Measurements from ENCODE around the gene DCP1B. TPM values are rescaled to one million over a fixed set of nuclear protein-coding genes. Genes with fewer than 3 reads are reported as not detected.

The DCP1B gene
- total RNA-seq (10 to 100 TPM; 11.1 to 20.8 (median 16.9) TPM), polyA plus RNA-seq (1 to 10 TPM; 5.5 to 7.6 (median 6.1) TPM)
- long read RNA-seq, donor 1, partial matches to known transcripts, result 7 of 11 reads
- long read RNA-seq, donor 1, other reads (novel, unspliced or antisense), result 0 of 11 reads
- long read RNA-seq, donor 2, partial matches to known transcripts, result 5 of 10 reads
- long read RNA-seq, donor 2, other reads (novel, unspliced or antisense), result 0 of 10 reads

GRCh38 chr12:2004113-2004929 is at the start of gene DCP1B:
Gene DCP1B, minus strand, starts transcription at chr12:2004457. Its CDS starts 26 bp downstream, at chr12:2004431.
- peaks cover 17 to 50% (median 31%) of the 10 kb centered on the region in 6 donors for H3K4me1 ChIP-seq
- DNase-seq, result peak; percentile 99
- H3K27ac ChIP-seq, result peak within 1 kb of the TSS; percentile 83 to 95 (median 91)
- H3K36me3 ChIP-seq, result no peaks in the 10 kb centered on the region
- TF ChIP-seq CTCF (IDR thresholded peaks at IDR 0.05 in 8 of 11, conservative IDR thresholded peaks at IDR 0.05 in 3 of 11) (peak in 2 of 11 experiments; percentile 15 to 23), POLR2A (IDR thresholded peaks at IDR 0.05) (no peak), POLR2AphosphoS5 (IDR thresholded peaks at IDR 0.05) (peak; percentile 89 to 94 (median 93))
- intact Hi-C loops (cut with DNase I; ENCODE audit: low total_unique reads), result no loop called here
- no peaks in the 10 kb centered on the region for H3K27me3 ChIP-seq (replicated peaks in 1 of 7)
- no peaks in the 10 kb centered on the region for H3K9me3 ChIP-seq
- WGBS, 5 donors, result 4 to 7% (median 5%) methylated on average over 37 to 55 of the region's 55 CpGs
- H3K4me3 ChIP-seq, result peak within 1 kb of the TSS; percentile 69 to 90 (median 84)

GRCh38 chr12:2053691-2054090 is 49.4 kb upstream of the DCP1B start:
- Histone ChIP-seq H3K9me3 (no peaks in the 10 kb centered on the region), H3K36me3 (no peaks in the 10 kb centered on the region), H3K27me3 (replicated peaks in 1 of 7) (peaks cover 0 to 68% (median 29%) of the 10 kb centered on the region in 7 donors), H3K4me1 (peaks cover 2 to 55% (median 19%) of the 10 kb centered on the region in 6 donors), H3K27ac (peak overlapping the region in 7 of 8 donors; percentile 36 to 80 (median 72)), H3K4me3 (peak overlapping the region in 7 of 8 donors; percentile 36 to 75 (median 53))
- intact Hi-C loops (cut with DNase I; ENCODE audit: low total_unique reads), result loop anchor here (10.0 kb wide), 2 partner anchors 231 to 531 kb away; no protein-coding TSS in a partner anchor
- TF ChIP-seq CTCF (IDR thresholded peaks at IDR 0.05 in 8 of 11, conservative IDR thresholded peaks at IDR 0.05 in 3 of 11) (no peak), POLR2A (IDR thresholded peaks at IDR 0.05) (no peak), POLR2AphosphoS5 (IDR thresholded peaks at IDR 0.05) (peak in 1 of 3 donors; percentile 29)
- no peak for DNase-seq
- WGBS, 5 donors, result 1 to 2% (median 1%) methylated on average over 30 to 60 of the region's 60 CpGs

DNA sequence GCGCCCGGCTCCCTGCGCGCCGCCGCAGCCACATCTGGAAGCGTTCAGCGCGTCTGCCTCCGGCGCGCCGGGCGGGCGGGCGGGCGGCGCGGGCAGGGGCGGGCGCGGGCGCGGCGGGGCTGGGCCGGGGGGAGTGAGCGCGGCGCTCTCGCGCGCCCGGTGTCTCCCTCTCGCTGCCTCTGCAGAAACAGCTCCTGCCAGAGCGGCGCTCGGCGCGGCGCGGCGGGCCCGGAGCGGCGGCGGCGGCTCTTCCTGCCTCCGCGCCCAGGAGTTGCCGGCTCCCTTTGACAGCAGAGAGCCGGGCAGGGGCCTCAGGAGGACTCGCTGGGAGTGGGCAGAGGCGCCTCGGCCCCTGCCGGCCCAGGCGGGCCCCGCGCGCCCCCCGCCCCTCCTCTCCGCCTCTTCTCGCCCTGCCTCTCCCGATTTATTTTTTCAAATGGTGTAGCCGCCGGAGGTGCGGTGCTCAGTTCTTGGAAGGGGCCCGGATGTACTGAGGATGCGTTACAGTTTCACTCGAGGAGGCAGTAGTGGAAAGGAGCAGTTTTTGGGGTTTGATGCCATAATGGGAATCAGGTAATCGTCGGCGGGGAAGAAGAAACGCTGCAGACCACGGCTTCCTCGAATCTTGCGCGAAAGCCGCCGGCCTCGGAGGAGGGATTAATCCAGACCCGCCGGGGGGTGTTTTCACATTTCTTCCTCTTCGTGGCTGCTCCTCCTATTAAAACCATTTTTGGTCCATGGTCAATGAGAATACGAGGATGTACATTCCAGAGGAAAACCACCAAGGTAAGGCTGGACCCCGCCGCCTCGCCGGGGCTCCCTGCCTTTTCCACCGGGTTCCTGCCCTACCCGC is 48.8 kb upstream of the DCP1B start, which contains the start of gene CACNA1C:
Gene CACNA1C, plus strand, starts transcription at position 162 of the 853 bp plus-strand sequence. Its CDS starts 576 bp downstream, at position 738.
- H3K27me3 ChIP-seq (replicated peaks in 1 of 7), result peaks cover 0 to 71% (median 29%) of the 10 kb centered on the region in 7 donors
- no peaks in the 10 kb centered on the region for H3K9me3 ChIP-seq
- peak; percentile 82 for DNase-seq
- peak within 1 kb of the TSS; percentile 36 to 75 (median 52) for H3K4me3 ChIP-seq
- H3K27ac ChIP-seq, result peak within 1 kb of the TSS in 7 of 8 donors; percentile 46 to 80 (median 72)
- no peaks in the 10 kb centered on the region for H3K36me3 ChIP-seq
- H3K4me1 ChIP-seq, result peaks cover 2 to 55% (median 19%) of the 10 kb centered on the region in 6 donors
- peak in 7 of 11 experiments; percentile 15 to 59 (median 36) for TF ChIP-seq CTCF (IDR thresholded peaks at IDR 0.05 in 8 of 11, conservative IDR thresholded peaks at IDR 0.05 in 3 of 11)
- TF ChIP-seq POLR2A (IDR thresholded peaks at IDR 0.05), result no peak
- peak in 2 of 3 donors; percentile 57 to 59 for TF ChIP-seq POLR2AphosphoS5 (IDR thresholded peaks at IDR 0.05)
- intact Hi-C loops (cut with DNase I; ENCODE audit: low total_unique reads), result loop anchor here (10.0 kb wide), 2 partner anchors 232 to 532 kb away; no protein-coding TSS in a partner anchor
- 0 to 1% (median 1%) methylated on average over 35 to 90 of the region's 90 CpGs for WGBS, 5 donors
